Psoas muscle (tissue), 8 donors: Measurements from ENCODE around the gene GREB1L. TPM values are rescaled to one million over a fixed set of nuclear protein-coding genes. Genes with fewer than 3 reads are reported as not detected.

Experiments
- ATAC-seq, 4 donors: fragments of 200-7000 bp; cut with Tn5 transposase; one replicate each; pipeline ENCODE4 v1.9.1; 2020; ENCODE audit warnings: moderate library complexity in 3 of 4, mild to moderate bottlenecking in 2 of 4
- DNase-seq, 2 donors: peaks; one replicate each; pipeline ENCODE4 v3.0.0-alpha.2; 2020
- H3K27ac ChIP-seq: fragments of 200-600 bp; one replicate; pipeline ENCODE4 v1.8.0; 2022
- H3K27me3 ChIP-seq, 3 donors: fragments of 200-600 bp in 1 of 3; one replicate each; pipeline versions ENCODE4 v1.6.1 to v1.8.0; 2013 to 2022; ENCODE audit warnings: low read length in 2 of 3, mild to moderate bottlenecking in 2 of 3, moderate library complexity in 1 of 3; ENCODE audit not compliant: insufficient read depth in 3 of 3
- H3K36me3 ChIP-seq, 2 donors: fragments of 200-600 bp in 1 of 2; one replicate each; pipeline versions ENCODE4 v1.6.1 to v1.8.0; 2013 to 2022; ENCODE audit warnings: low read depth in 1 of 2, mild to moderate bottlenecking in 1 of 2, moderate library complexity in 1 of 2; ENCODE audit not compliant: insufficient read depth in 1 of 2
- H3K4me1 ChIP-seq: fragments of 200-600 bp; one replicate; pipeline ENCODE4 v1.8.0; 2022
- H3K4me3 ChIP-seq: fragments of 200-600 bp; one replicate; pipeline ENCODE4 v1.8.0; 2022; ENCODE audit warnings: mild to moderate bottlenecking
- H3K9me3 ChIP-seq: fragments of 200-600 bp; one replicate; pipeline ENCODE4 v1.8.0; 2022
- WGBS, 3 donors: extraction: QIAGEN DNeasy Blood & Tissue Kit; methylation state at CpG; one replicate each; pipeline versions ENCODE4 v1.1.6 to v1.1.7; 2013; 5-methylcytosine and 5-hydroxymethylcytosine counted together
- intact Hi-C, 2 donors: fragments of 100-400 bp; cut with DNase I; formaldehyde crosslinking; loops; one replicate each; pipeline versions ENCODE4 v1.11.0 to v1.14.2; 2022
- polyA plus RNA-seq, 3 donors: library from polyadenylated mRNA; stranded (reverse); fragments of 200-250 nt; gene quantifications; one replicate each; pipeline ENCODE4 v1.2.3, GENCODE V29; 2013
- total RNA-seq, 4 donors: library from RNA; stranded (reverse); fragmentation: NEBNext Ultra II Directional in 2 of 4; extraction: Animal tissue kit (Norgen Biotek cat#: 25700) in 2 of 4; gene quantifications; one replicate each; pipeline versions ENCODE4 v1.2.1 to v1.2.4, GENCODE V29; 2021 to 2023
- TF ChIP-seq, protein P1 (sequence below): fragments of 200-600 bp; IDR thresholded peaks from one replicate; pipeline ENCODE4 v1.8.0; 2022; ENCODE audit warnings: antibody characterized with exemption
- donor health status: healthy with polysubstance abuse.
- donor health status: DM: no; HTN: no; CAD: no; lungs with moderate emphysema.
- donor health status: Bipolar disorder and iron deficiency.
- donor health status: healthy.
- donor health status: DM: yes; HTN: yes; CAD: no.
- donor health status: DM: no; HTN: no; CAD: no.
- donor health status: DM: no; HTN: no; CAD: no.
- donor health status: DM: yes; HTN: yes; CAD: no.

GREB1L gene
- total and polyA plus RNA-seq, 7 donors, result 0.59 to 11.3 (median 8.9) TPM

DNA sequence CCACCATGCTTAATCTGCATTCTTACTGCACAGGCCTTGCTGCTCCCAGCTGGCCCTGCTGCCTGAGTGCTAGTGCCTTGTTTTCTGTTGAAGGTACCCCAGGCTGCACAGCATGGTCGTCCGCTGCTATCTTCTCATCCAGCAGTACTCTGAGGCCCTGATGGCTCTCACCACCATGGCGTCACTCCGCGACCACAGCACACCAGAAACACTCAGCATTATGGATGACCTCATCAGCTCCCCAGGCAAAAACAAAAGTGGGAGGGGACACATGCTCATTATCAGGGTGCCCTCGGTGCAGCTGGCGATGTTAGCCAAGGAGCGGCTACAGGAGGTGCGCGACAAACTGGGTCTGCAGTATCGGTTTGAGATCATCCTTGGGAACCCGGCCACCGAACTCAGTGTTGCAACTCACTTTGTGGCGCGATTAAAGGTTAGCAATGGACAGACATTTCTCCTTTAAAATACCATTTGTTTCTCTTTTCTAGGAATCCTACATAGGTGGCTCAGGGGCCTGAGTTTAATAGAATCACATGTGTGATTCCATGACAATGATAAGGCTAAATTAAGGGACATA lies 248.0 kb downstream of the GREB1L start:
- Histone ChIP-seq H3K27ac (no peak overlapping the region), H3K36me3 (no peaks in the 10 kb centered on the region), H3K27me3 (no peaks in the 10 kb centered on the region), H3K9me3 (no peaks in the 10 kb centered on the region), H3K4me1 (peaks cover 17% of the 10 kb centered on the region), H3K4me3 (no peak overlapping the region)
- intact Hi-C loops, result loop anchor here in 1 of 2 donors (10.0 kb wide), 2 partner anchors 105 to 465 kb away; no protein-coding TSS in a partner anchor
- WGBS, 3 donors, result 91 to 93% (median 91%) methylated on average over 15 of the region's 15 CpGs
- DNase-seq (no peak), ATAC-seq (no peak)
- TF ChIP-seq, protein P1, sequence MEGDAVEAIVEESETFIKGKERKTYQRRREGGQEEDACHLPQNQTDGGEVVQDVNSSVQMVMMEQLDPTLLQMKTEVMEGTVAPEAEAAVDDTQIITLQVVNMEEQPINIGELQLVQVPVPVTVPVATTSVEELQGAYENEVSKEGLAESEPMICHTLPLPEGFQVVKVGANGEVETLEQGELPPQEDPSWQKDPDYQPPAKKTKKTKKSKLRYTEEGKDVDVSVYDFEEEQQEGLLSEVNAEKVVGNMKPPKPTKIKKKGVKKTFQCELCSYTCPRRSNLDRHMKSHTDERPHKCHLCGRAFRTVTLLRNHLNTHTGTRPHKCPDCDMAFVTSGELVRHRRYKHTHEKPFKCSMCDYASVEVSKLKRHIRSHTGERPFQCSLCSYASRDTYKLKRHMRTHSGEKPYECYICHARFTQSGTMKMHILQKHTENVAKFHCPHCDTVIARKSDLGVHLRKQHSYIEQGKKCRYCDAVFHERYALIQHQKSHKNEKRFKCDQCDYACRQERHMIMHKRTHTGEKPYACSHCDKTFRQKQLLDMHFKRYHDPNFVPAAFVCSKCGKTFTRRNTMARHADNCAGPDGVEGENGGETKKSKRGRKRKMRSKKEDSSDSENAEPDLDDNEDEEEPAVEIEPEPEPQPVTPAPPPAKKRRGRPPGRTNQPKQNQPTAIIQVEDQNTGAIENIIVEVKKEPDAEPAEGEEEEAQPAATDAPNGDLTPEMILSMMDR, result no peak

- ATAC-seq (no peak), DNase-seq (no peak)
- H3K27me3 ChIP-seq, result no peaks in the 10 kb centered on the region
- intact Hi-C loops, result loop anchor here in 1 of 2 donors (10.0 kb wide), 1 partner anchor 104 kb away; no protein-coding TSS in a partner anchor
- TF ChIP-seq, protein P1, result no peak
- H3K9me3 ChIP-seq, result no peaks in the 10 kb centered on the region
- H3K27ac ChIP-seq, result no peak overlapping the region
- H3K4me3 ChIP-seq, result no peak overlapping the region
- no peaks in the 10 kb centered on the region for H3K36me3 ChIP-seq
- peaks cover 9% of the 10 kb centered on the region for H3K4me1 ChIP-seq
- 54 to 66% (median 62%) methylated on average over 4 of the region's 4 CpGs for WGBS, 3 donors
These were observed 248.7 kb downstream of the GREB1L start for GRCh38 chr18:21490748-21491147.

DNA sequence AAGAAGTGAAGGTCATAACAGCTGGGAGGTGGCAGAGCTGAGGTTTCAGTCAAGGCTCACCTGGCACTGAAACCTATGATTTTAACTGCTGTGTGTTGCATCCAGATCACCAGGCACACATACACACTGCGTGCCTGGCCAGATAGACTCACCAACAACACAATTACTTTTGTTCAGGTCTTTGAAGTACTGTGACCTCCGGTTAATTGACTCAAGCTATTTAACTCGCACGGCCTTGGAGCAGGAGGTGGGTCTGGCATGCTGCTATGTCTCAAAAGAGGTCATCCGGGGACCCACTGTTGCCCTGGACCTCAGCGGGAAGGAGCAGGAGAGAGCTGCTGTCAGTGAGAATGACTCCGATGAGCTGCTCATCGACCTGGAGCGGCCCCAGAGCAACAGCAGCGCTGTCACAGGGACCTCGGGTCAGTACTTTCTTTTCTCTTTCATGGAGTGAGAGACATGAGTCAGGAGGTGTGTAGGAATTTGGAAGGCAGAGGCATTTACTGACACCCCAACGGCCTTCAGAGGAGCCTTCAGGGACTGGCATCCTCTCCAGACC lies 254.3 kb downstream of the GREB1L start:
- Histone ChIP-seq H3K27ac (no peak overlapping the region), H3K27me3 (no peaks in the 10 kb centered on the region), H3K4me3 (no peak overlapping the region), H3K9me3 (no peaks in the 10 kb centered on the region), H3K4me1 (no peaks in the 10 kb centered on the region), H3K36me3 (peaks cover 0 to 5% of the 10 kb centered on the region in 2 donors)
- TF ChIP-seq, protein P1, result no peak
- no peak for DNase-seq
- 64 to 78% (median 73%) methylated on average over 12 of the region's 12 CpGs for WGBS, 3 donors
- intact Hi-C loops, result loop anchor here in 1 of 2 donors (10.0 kb wide), 1 partner anchor 98 kb away; no protein-coding TSS in a partner anchor
- ATAC-seq, result peak in 3 of 4 donors; percentile 30 to 45 (median 40)

DNA sequence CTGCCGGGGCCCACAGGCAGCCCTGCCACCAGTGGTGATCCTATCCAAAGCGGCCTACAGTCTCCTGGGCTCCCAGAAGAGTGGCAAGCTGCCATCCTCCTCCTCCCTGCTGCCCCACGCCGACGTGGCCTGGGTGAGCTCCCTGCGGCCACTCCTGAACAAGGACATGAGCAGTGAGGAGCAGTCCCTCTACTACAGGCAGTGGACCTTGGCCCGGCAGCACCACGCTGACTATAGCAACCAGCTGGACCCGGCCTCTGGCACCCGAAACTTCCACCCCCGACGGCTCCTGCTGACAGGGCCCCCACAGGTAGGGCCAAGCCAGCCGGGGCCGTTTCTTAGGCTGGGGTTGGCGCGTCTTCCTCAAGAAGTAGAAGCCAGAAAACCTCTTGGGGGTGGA lies 258.0 kb downstream of the GREB1L start:
- 83 to 88% (median 86%) methylated on average over 13 to 16 of the region's 16 CpGs for WGBS, 3 donors
- TF ChIP-seq, protein P1, result no peak
- no peaks in the 10 kb centered on the region for H3K27me3 ChIP-seq
- no peak overlapping the region for H3K4me3 ChIP-seq
- intact Hi-C loops, result loop anchor here in 1 of 2 donors (5.0 to 10.0 kb wide), 3 partner anchors 37 to 305 kb away; no protein-coding TSS in a partner anchor
- no peaks in the 10 kb centered on the region for H3K9me3 ChIP-seq
- no peak overlapping the region for H3K27ac ChIP-seq
- DNase-seq, result no peak
- H3K4me1 ChIP-seq, result peaks cover 9% of the 10 kb centered on the region
- peak in 2 of 4 donors; percentile 17 to 30 for ATAC-seq
- H3K36me3 ChIP-seq, result peaks cover 0 to 5% of the 10 kb centered on the region in 2 donors
